Vagina (tissue), 2 donors: ENCODE results near the gene CHTF8. TPM values are rescaled to one million over a fixed set of nuclear protein-coding genes. Genes with fewer than 3 reads are reported as not detected.
"Not testable (repeated sequence)": the region's sequence is repeated elsewhere in the genome, so short reads cannot be mapped to it uniquely, and the experiment has no call there.

Experiments used
- DNase-seq, 2 donors: peaks; one replicate each; pipeline ENCODE4 v3.0.0-alpha.2; 2017; ENCODE audit errors: extremely low spot score in 2 of 2
- H3K27ac ChIP-seq: fragments of 200-600 bp; sonication (generic); one replicate; pipeline ENCODE4 v1.5.1; 2019
- H3K27me3 ChIP-seq: fragments of 200-600 bp; sonication (generic); one replicate; pipeline ENCODE4 v1.5.1; 2019
- H3K36me3 ChIP-seq, 2 donors: fragments of 200-600 bp; sonication (generic); one replicate each; pipeline ENCODE4 v1.5.1; 2017 to 2019
- H3K4me1 ChIP-seq: fragments of 200-600 bp; sonication (generic); one replicate; pipeline ENCODE4 v1.5.1; 2019
- H3K4me3 ChIP-seq, 2 donors: fragments of 200-600 bp; sonication (generic); 1 replicate in 1 of 2; 2 replicates in 1 of 2; pipeline ENCODE4 v1.5.1; 2016 to 2019
- H3K9me3 ChIP-seq: fragments of 200-600 bp; sonication (generic); one replicate; pipeline ENCODE4 v1.5.1; 2019
- POLR2A ChIP-seq, 2 donors: fragments of 450-650 bp; IDR thresholded peaks; one replicate each; pipeline ENCODE4 v1.6.1; 2017; ENCODE audit warnings: antibody characterized with exemption in 2 of 2, mild to moderate bottlenecking in 2 of 2, moderate library complexity in 2 of 2
- POLR2AphosphoS5 ChIP-seq, 2 donors: sonication (generic); formaldehyde crosslinking; IDR thresholded peaks; one replicate each; pipeline ENCODE4 v1.9.0; 2017; ENCODE audit warnings: antibody characterized with exemption in 2 of 2, mild to moderate bottlenecking in 2 of 2, low read depth in 1 of 2; ENCODE audit not compliant: insufficient read depth in 1 of 2
- intact Hi-C: fragments of 100-400 bp; cut with DNase I; formaldehyde crosslinking; loops from one replicate; pipeline ENCODE4 v1.15.1; 2023
- total RNA-seq: library from RNA; depleted of rRNA; stranded (reverse); fragments of >200 nt; gene quantifications from one replicate; pipeline ENCODE4 v1.2.3, GENCODE V29; 2016
- TF ChIP-seq, protein P1 (sequence below), 3 experiments: fragments of 450-650 bp in 2 of 3; fragments of 200-600 bp in 1 of 3; sonication (generic) in 1 of 3; IDR thresholded peaks; one replicate each; pipeline ENCODE4 v1.5.1; 2017 to 2019; ENCODE audit warnings: antibody characterized with exemption in 3 of 3, mild to moderate bottlenecking in 2 of 3, moderate library complexity in 2 of 3

CHTF8 gene
- total RNA-seq, 1 donor from 2014 or later, result 59.4 TPM

- no peak for DNase-seq
- intact Hi-C loops, result no loop called here
- TF ChIP-seq, protein P1, sequence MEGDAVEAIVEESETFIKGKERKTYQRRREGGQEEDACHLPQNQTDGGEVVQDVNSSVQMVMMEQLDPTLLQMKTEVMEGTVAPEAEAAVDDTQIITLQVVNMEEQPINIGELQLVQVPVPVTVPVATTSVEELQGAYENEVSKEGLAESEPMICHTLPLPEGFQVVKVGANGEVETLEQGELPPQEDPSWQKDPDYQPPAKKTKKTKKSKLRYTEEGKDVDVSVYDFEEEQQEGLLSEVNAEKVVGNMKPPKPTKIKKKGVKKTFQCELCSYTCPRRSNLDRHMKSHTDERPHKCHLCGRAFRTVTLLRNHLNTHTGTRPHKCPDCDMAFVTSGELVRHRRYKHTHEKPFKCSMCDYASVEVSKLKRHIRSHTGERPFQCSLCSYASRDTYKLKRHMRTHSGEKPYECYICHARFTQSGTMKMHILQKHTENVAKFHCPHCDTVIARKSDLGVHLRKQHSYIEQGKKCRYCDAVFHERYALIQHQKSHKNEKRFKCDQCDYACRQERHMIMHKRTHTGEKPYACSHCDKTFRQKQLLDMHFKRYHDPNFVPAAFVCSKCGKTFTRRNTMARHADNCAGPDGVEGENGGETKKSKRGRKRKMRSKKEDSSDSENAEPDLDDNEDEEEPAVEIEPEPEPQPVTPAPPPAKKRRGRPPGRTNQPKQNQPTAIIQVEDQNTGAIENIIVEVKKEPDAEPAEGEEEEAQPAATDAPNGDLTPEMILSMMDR (IDR thresholded peaks at IDR 0.05), result no peak
- no peak for TF ChIP-seq POLR2A (IDR thresholded peaks at IDR 0.05)
- TF ChIP-seq POLR2AphosphoS5 (IDR thresholded peaks at IDR 0.05; ENCODE audit: insufficient read depth in 1 of 2, low read depth in 1 of 2), result no peak
- Histone ChIP-seq H3K4me1 (no peaks in the 10 kb centered on the region), H3K27ac (no peak overlapping the region), H3K9me3 (no peaks in the 10 kb centered on the region), H3K4me3 (no peak overlapping the region), H3K27me3 (no peaks in the 10 kb centered on the region), H3K36me3 (peaks cover 0 to 36% of the 10 kb centered on the region in 2 donors)
Observed at GRCh38 chr16:69145658-69146057, 13.3 kb upstream of the CHTF8 start.

- DNase-seq, result no peak
- H3K27ac ChIP-seq, result no peak overlapping the region
- no peaks in the 10 kb centered on the region for H3K27me3 ChIP-seq
- intact Hi-C loops, result loop anchor here (5.0 kb wide), 1 partner anchor 696 kb away; the partner anchor contains the start of gene SMPD3
- no peaks in the 10 kb centered on the region for H3K4me1 ChIP-seq
- H3K9me3 ChIP-seq, result no peaks in the 10 kb centered on the region
- no peak overlapping the region for H3K4me3 ChIP-seq
- peaks cover 0 to 46% of the 10 kb centered on the region in 2 donors for H3K36me3 ChIP-seq
- TF ChIP-seq POLR2AphosphoS5 (IDR thresholded peaks at IDR 0.05; ENCODE audit: insufficient read depth in 1 of 2, low read depth in 1 of 2) (no peak), POLR2A (IDR thresholded peaks at IDR 0.05) (no peak)
- TF ChIP-seq, protein P1 (IDR thresholded peaks at IDR 0.05), result no peak
Observed at GRCh38 chr16:69143116-69143515, 10.7 kb upstream of the CHTF8 start.

DNA sequence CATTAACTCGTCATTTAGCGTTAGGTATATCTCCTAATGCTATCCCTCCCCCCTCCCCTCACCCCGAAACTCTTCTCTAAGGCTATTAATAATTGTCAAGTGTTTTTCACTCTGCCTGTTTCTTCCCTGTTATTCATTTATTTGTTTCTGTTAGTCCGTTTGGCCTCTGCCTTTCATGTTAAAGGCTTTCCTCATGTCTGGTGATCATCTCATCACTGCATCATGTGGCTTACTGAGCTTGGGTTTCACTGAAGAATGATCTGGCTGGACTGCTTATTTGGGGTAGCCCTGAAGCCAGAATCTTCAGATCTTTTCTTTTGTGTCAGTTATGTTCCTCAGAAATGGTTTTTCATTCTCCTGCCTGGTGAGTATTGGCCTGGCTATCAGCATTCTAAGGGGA is 9.5 kb upstream of the CHTF8 start:
- Histone ChIP-seq H3K4me1 (no peaks in the 10 kb centered on the region), H3K36me3 (peaks cover 3 to 47% of the 10 kb centered on the region in 2 donors), H3K27me3 (no peaks in the 10 kb centered on the region), H3K4me3 (no peak overlapping the region), H3K9me3 (no peaks in the 10 kb centered on the region), H3K27ac (no peak overlapping the region)
- intact Hi-C loops, result loop anchor here (5.0 kb wide), 1 partner anchor 695 kb away; the partner anchor contains the start of gene SMPD3
- DNase-seq, result no peak
- TF ChIP-seq, protein P1 (IDR thresholded peaks at IDR 0.05), result no peak
- TF ChIP-seq POLR2A (IDR thresholded peaks at IDR 0.05), result no peak
- TF ChIP-seq POLR2AphosphoS5 (IDR thresholded peaks at IDR 0.05; ENCODE audit: insufficient read depth in 1 of 2, low read depth in 1 of 2), result no peak

GRCh38 chr16:69141014-69141413 is 8.6 kb upstream of the CHTF8 start:
- Histone ChIP-seq H3K36me3 (peaks cover 3 to 47% of the 10 kb centered on the region in 2 donors), H3K27ac (no peak overlapping the region), H3K9me3 (no peaks in the 10 kb centered on the region), H3K4me1 (no peaks in the 10 kb centered on the region), H3K27me3 (no peaks in the 10 kb centered on the region), H3K4me3 (no peak overlapping the region)
- no peak for TF ChIP-seq POLR2A (IDR thresholded peaks at IDR 0.05)
- TF ChIP-seq POLR2AphosphoS5 (IDR thresholded peaks at IDR 0.05; ENCODE audit: insufficient read depth in 1 of 2, low read depth in 1 of 2), result no peak
- TF ChIP-seq, protein P1 (IDR thresholded peaks at IDR 0.05), result no peak
- no peak for DNase-seq
- intact Hi-C loops, result loop anchor here (5.0 kb wide), 1 partner anchor 694 kb away; the partner anchor contains the start of gene SMPD3

- H3K27me3 ChIP-seq, H3K4me1 ChIP-seq, intact Hi-C loops, H3K27ac ChIP-seq, DNase-seq, H3K4me3 ChIP-seq, H3K9me3 ChIP-seq: not testable (repeated sequence)
- H3K36me3 ChIP-seq, result peaks cover 3 to 47% of the 10 kb centered on the region in 2 donors
Observed at GRCh38 chr16:69139464-69139863, 7.1 kb upstream of the CHTF8 start.
